ENCODE data around the gene BACE2.
"Not testable (repeated sequence)": the region's sequence is repeated elsewhere in the genome, so short reads cannot be mapped to it uniquely, and the experiment has no call there.

BACE2 gene

DNA sequence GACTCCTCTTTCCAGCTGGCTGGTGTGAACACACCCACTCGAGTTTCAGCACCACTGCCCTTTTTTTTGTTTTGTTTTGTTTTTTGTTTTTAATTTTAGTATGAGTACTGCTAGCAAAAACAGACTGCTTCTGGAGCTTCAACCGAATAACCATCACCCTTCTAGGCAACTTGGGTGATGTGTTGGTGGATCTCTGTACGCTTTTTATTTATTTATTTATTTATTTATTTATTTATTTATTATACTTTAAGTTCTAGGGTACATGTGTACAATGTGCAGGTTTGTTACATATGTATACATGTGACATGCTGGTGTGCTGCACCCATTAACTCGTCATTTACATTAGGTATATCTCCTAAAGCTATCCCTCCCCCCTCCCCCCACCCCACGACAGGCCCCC, 30.7 kb downstream of the BACE2 start:
- H3K36me3 ChIP-seq (ENCODE audit: insufficient read depth, low read length); H3K9me3 ChIP-seq (ENCODE audit: low read length); H3K4me3 ChIP-seq (ENCODE audit: low read length); H3K27me3 ChIP-seq (ENCODE audit: insufficient read depth, low read length); H2AFZ ChIP-seq (ENCODE audit: low read depth, low read length); H3K4me1 ChIP-seq (ENCODE audit: insufficient read depth, low read length): not testable (repeated sequence)

DNA sequence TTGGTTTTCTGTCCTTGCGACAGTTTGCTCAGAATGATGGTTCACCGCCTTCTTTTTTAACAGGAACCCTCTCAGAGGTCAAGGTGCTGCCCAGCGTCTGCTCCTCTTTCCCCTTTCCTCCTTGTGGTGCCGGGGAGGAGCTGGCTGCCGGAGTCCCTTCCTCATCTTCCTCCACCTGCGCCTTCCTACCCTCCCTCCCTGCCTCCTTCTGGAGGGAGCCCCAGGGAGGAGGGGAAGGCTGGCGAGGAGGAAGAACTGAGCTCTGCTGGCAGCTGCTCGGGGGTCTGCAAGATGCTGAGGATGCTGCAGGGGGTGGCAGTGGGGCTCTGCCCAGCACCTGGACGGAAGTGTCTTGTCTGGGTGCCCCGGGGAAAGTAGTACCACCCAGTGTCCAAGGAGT, 31.2 kb downstream of the BACE2 start:
- Histone ChIP-seq H2AFZ (ENCODE audit: low read depth, low read length) (no peak overlapping the region), H3K36me3 (ENCODE audit: insufficient read depth, low read length) (no peaks in the 10 kb centered on the region), H3K4me3 (ENCODE audit: low read length) (no peak overlapping the region), H3K4me1 (ENCODE audit: insufficient read depth, low read length) (no peaks in the 10 kb centered on the region), H3K9me3 (ENCODE audit: low read length) (no peaks in the 10 kb centered on the region), H3K27me3 (ENCODE audit: insufficient read depth, low read length) (no peaks in the 10 kb centered on the region)

- no peak overlapping the region for H2AFZ ChIP-seq (ENCODE audit: low read depth, low read length)
- no peaks in the 10 kb centered on the region for H3K4me1 ChIP-seq (ENCODE audit: insufficient read depth, low read length)
- H3K9me3 ChIP-seq (ENCODE audit: low read length), result no peaks in the 10 kb centered on the region
- no peak overlapping the region for H3K4me3 ChIP-seq (ENCODE audit: low read length)
- H3K36me3 ChIP-seq (ENCODE audit: insufficient read depth, low read length), result no peaks in the 10 kb centered on the region
- no peaks in the 10 kb centered on the region for H3K27me3 ChIP-seq (ENCODE audit: insufficient read depth, low read length)
Measured at GRCh38 chr21:41199588-41199987, 31.6 kb downstream of the BACE2 start.

DNA sequence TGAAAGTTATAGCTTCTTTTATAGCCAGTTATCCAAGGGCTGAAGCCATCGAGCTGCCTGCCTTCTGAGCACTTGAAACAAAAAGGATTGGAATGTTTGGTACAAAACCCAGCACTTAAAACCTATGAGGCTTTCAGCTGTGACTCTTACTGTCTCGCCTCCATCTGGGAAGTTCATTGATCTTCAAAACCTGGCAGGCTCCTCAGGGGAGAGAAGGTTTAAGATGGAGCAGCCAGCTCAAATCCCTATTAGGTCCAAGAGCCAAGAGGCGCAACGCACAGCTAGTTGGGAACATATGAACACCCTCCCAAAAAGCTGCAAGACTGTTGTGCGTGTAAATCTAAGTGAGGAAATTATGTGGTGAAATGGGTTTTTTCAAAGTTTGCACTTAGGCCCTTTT, 33.4 kb downstream of the BACE2 start:
- H3K4me3 ChIP-seq (ENCODE audit: low read length), result no peak overlapping the region
- no peaks in the 10 kb centered on the region for H3K9me3 ChIP-seq (ENCODE audit: low read length)
- H3K4me1 ChIP-seq (ENCODE audit: insufficient read depth, low read length), result no peaks in the 10 kb centered on the region
- no peaks in the 10 kb centered on the region for H3K27me3 ChIP-seq (ENCODE audit: insufficient read depth, low read length)
- no peaks in the 10 kb centered on the region for H3K36me3 ChIP-seq (ENCODE audit: insufficient read depth, low read length)
- H2AFZ ChIP-seq (ENCODE audit: low read depth, low read length), result no peak overlapping the region

DNA sequence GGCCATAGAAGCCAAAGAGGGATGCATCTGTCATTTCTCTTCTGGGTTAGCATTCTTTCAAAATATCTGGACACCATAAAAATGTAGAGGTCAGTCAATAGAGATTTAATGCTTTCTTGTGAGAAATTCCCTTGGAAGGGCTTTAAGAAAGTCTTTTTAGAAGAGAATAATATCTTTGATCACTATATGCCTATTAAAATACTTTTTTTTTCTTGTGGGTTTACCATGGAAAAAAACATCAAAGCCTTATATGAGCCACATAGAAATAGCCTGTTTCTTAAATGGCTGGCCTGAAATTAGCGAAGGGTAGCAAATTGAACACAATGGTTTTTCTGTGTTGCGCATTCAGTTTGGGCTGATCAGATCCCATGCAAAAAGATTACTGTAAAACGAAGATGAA, 36.8 kb downstream of the BACE2 start:
- H3K4me3 ChIP-seq (ENCODE audit: low read length), result no peak overlapping the region

GRCh38 chr21:41207401-41208375, 39.7 kb downstream of the BACE2 start:
- Histone ChIP-seq H3K36me3 (ENCODE audit: insufficient read depth, low read length) (no peaks in the 10 kb centered on the region), H3K27me3 (ENCODE audit: insufficient read depth, low read length) (no peaks in the 10 kb centered on the region), H3K9me3 (ENCODE audit: low read length) (no peaks in the 10 kb centered on the region), H2AFZ (ENCODE audit: low read depth, low read length) (no peak overlapping the region), H3K4me1 (ENCODE audit: insufficient read depth, low read length) (no peaks in the 10 kb centered on the region), H3K4me3 (ENCODE audit: low read length) (no peak overlapping the region)

More for the DNA sequence above, 36.8 kb downstream of the BACE2 start:
- Histone ChIP-seq H3K9me3 (ENCODE audit: low read length) (no peaks in the 10 kb centered on the region), H3K4me1 (ENCODE audit: insufficient read depth, low read length) (no peaks in the 10 kb centered on the region), H3K36me3 (ENCODE audit: insufficient read depth, low read length) (no peaks in the 10 kb centered on the region), H2AFZ (ENCODE audit: low read depth, low read length) (no peak overlapping the region), H3K27me3 (ENCODE audit: insufficient read depth, low read length) (no peaks in the 10 kb centered on the region)

- Histone ChIP-seq H3K4me1 (ENCODE audit: insufficient read depth, low read length) (no peaks in the 10 kb centered on the region), H2AFZ (ENCODE audit: low read depth, low read length) (no peak overlapping the region), H3K9me3 (ENCODE audit: low read length) (no peaks in the 10 kb centered on the region), H3K4me3 (ENCODE audit: low read length) (no peak overlapping the region), H3K27me3 (ENCODE audit: insufficient read depth, low read length) (no peaks in the 10 kb centered on the region), H3K36me3 (ENCODE audit: insufficient read depth, low read length) (no peaks in the 10 kb centered on the region)
Measured at GRCh38 chr21:41208376-41208763, 40.4 kb downstream of the BACE2 start.

GRCh38 chr21:41209016-41209619, 41.2 kb downstream of the BACE2 start:
- no peak overlapping the region for H3K4me3 ChIP-seq (ENCODE audit: low read length)
- no peak overlapping the region for H2AFZ ChIP-seq (ENCODE audit: low read depth, low read length)
- no peaks in the 10 kb centered on the region for H3K36me3 ChIP-seq (ENCODE audit: insufficient read depth, low read length)
- no peaks in the 10 kb centered on the region for H3K4me1 ChIP-seq (ENCODE audit: insufficient read depth, low read length)
- peaks cover 2% of the 10 kb centered on the region for H3K27me3 ChIP-seq (ENCODE audit: insufficient read depth, low read length)
- H3K9me3 ChIP-seq (ENCODE audit: low read length), result no peaks in the 10 kb centered on the region

DNA sequence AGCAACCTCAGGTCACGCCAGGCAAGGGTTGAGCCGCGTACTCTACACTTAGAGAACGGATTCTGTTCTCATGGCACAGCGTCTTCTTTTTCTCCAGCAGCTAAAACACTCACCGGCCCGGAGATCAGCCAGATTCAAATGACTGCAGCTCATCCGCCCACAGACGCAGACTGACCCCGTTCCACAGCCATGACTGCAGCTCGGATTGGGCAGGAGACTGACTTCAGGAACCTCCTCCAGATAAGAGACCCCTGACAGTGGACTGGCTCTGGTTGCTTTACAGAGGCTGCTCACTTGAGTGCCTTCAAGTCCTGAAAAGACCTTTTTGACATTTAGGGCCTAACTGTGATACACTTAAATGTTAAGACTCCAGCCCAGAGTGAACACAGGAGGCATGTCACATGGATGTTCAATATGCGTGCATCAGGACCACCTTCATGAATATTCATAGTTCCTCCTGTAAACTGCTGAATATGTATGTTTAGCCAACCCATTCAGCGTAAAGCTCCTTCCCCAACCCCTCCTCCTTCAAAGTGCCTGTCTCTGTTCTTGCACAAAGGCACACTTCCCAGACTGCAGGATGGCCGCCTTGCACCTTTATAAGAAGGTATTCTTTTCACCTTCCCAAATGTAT, 42.6 kb downstream of the BACE2 start:
- Histone ChIP-seq H3K9me3 (ENCODE audit: low read length) (no peaks in the 10 kb centered on the region), H2AFZ (ENCODE audit: low read depth, low read length) (no peak overlapping the region), H3K4me1 (ENCODE audit: insufficient read depth, low read length) (no peaks in the 10 kb centered on the region), H3K4me3 (ENCODE audit: low read length) (no peak overlapping the region), H3K27me3 (ENCODE audit: insufficient read depth, low read length) (peaks cover 2% of the 10 kb centered on the region), H3K36me3 (ENCODE audit: insufficient read depth, low read length) (no peaks in the 10 kb centered on the region)

DNA sequence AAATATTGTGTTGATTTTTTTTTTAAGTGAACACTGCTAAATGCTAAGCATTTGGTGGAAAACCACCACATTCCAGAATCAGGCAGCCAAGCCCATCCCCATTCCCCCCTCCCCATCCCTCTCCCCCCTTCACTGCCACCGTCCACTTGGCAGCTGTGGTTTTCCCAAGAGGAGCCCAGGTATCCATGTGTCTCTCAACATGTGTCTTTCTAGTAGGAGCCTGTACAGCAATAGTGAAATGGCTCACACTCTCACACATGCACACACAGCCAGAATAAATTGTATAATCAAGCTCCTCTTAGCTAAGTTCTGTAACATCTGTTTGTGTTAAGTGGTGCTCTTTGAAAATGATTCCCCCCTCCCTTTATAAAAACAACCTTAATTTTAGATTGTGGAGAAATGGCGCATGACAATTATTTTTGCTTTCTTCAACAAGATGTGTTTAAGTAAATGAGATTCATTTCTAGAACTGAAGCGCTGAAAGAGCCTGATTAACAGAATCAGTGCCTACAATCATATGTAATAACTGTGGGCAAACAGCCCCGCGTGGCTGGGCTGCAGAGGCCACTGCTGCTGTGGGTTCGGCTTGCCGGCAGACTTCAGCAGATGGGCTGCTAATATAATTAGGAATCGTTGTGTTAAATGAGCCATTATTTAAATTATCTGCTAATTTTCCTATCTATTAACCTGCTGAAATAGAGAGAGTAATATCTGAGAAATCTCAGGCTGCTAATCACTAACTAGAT, 43.3 kb downstream of the BACE2 start:
- Histone ChIP-seq H3K9me3 (ENCODE audit: low read length) (no peaks in the 10 kb centered on the region), H2AFZ (ENCODE audit: low read depth, low read length) (no peak overlapping the region), H3K36me3 (ENCODE audit: insufficient read depth, low read length) (no peaks in the 10 kb centered on the region), H3K27me3 (ENCODE audit: insufficient read depth, low read length) (peaks cover 2% of the 10 kb centered on the region), H3K4me3 (ENCODE audit: low read length) (no peak overlapping the region), H3K4me1 (ENCODE audit: insufficient read depth, low read length) (no peaks in the 10 kb centered on the region)

DNA sequence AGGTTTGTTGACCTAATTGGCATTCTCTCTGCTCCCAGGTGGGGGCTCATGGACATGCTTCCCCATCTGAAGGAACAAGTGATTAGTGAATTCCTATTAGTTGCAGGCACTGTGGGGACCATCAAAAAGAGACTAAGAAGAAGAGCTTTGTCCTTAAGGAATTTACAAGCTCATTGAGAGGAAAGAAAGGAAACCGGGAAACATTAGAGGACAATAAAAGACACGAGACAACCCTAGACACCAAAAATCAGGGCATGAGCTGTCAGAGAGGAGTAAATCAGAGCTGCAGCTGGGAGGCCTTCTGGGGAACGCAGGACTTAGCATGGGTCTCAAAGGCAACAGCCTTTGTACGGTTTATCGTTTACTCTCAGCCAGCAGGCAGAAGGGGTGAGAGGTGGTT, 45.1 kb downstream of the BACE2 start:
- no peaks in the 10 kb centered on the region for H3K9me3 ChIP-seq (ENCODE audit: low read length)
- no peaks in the 10 kb centered on the region for H3K36me3 ChIP-seq (ENCODE audit: insufficient read depth, low read length)

GRCh38 chr21:41215856-41216408, 48.0 kb downstream of the BACE2 start:
- no peaks in the 10 kb centered on the region for H3K9me3 ChIP-seq (ENCODE audit: low read length)
- no peaks in the 10 kb centered on the region for H3K4me1 ChIP-seq (ENCODE audit: insufficient read depth, low read length)
- H3K4me3 ChIP-seq (ENCODE audit: low read length), result no peak overlapping the region
- peaks cover 5% of the 10 kb centered on the region for H3K27me3 ChIP-seq (ENCODE audit: insufficient read depth, low read length)
- no peaks in the 10 kb centered on the region for H3K36me3 ChIP-seq (ENCODE audit: insufficient read depth, low read length)
- no peak overlapping the region for H2AFZ ChIP-seq (ENCODE audit: low read depth, low read length)

More for the DNA sequence above, 45.1 kb downstream of the BACE2 start:
- Histone ChIP-seq H3K4me1 (ENCODE audit: insufficient read depth, low read length) (no peaks in the 10 kb centered on the region), H2AFZ (ENCODE audit: low read depth, low read length) (no peak overlapping the region), H3K27me3 (ENCODE audit: insufficient read depth, low read length) (peaks cover 5% of the 10 kb centered on the region), H3K4me3 (ENCODE audit: low read length) (no peak overlapping the region)

Data from neuron (in vitro differentiated cells).